CD14-positive monocyte (primary cell): ENCODE measurements around the gene GSX2. TPM values are rescaled to one million over a fixed set of nuclear protein-coding genes. Genes with fewer than 3 reads are reported as not detected.
A peak's percentile ranks its signal among the peaks of the same experiment; 100 is the strongest.

Experiments used
- DNase-seq, 3 donors: peaks; one replicate each; pipeline ENCODE4 v3.0.0-alpha.2; 2011 to 2022
- H2AFZ ChIP-seq: 2 replicates; pipeline ENCODE4 v1.6.0; 2012; ENCODE audit warnings: mild to moderate bottlenecking, low read depth, low read length, inconsistent platforms; ENCODE audit not compliant: insufficient read depth, poor library complexity, severe bottlenecking
- H3K27ac ChIP-seq, 2 donors: 1 replicate in 1 of 2; 2 replicates in 1 of 2; pipeline ENCODE4 v1.5.1; 2012 to 2013; ENCODE audit warnings: low read length in 2 of 2, control low read depth in 1 of 2, inconsistent platforms in 1 of 2, low read depth in 1 of 2, mild to moderate bottlenecking in 1 of 2
- H3K27me3 ChIP-seq, 2 donors: one replicate each; pipeline versions ENCODE4 v1.6.0 to v1.6.1; 2011 to 2013; ENCODE audit warnings: low read length in 2 of 2; ENCODE audit not compliant: control insufficient read depth in 2 of 2, insufficient read depth in 2 of 2
- H3K36me3 ChIP-seq, 2 donors: replicated peaks in 1 of 2; 1 replicate in 1 of 2; 2 replicates in 1 of 2; pipeline versions ENCODE4 v1.5.1 to v1.6.1; 2012 to 2013; ENCODE audit warnings: low read length in 2 of 2, control low read depth in 1 of 2, inconsistent platforms in 1 of 2, mild to moderate bottlenecking in 1 of 2; ENCODE audit not compliant: insufficient read depth in 2 of 2, control insufficient read depth in 1 of 2
- H3K4me1 ChIP-seq, 2 donors: 1 replicate in 1 of 2; 2 replicates in 1 of 2; pipeline versions ENCODE4 v1.5.1 to v1.6.1; 2012 to 2013; ENCODE audit warnings: low read length in 2 of 2, control low read depth in 1 of 2, inconsistent platforms in 1 of 2, mild to moderate bottlenecking in 1 of 2, moderate library complexity in 1 of 2; ENCODE audit not compliant: insufficient read depth in 2 of 2, control insufficient read depth in 1 of 2
- H3K4me2 ChIP-seq: replicated peaks from 2 replicates; pipeline ENCODE3; 2012; ENCODE audit warnings: low read length, moderate library complexity, mild to moderate bottlenecking; ENCODE audit not compliant: poor library complexity, severe bottlenecking; ENCODE audit errors: extremely low read depth
- H3K4me3 ChIP-seq, 3 experiments: fragments of 200-600 bp in 1 of 3; sonication (generic) in 1 of 3; replicated peaks in 1 of 3; 1 replicate in 2 of 3; 2 replicates in 1 of 3; pipeline ENCODE4 v1.5.1; 2011 to 2013; ENCODE audit warnings: low read length in 3 of 3, mild to moderate bottlenecking in 3 of 3, control low read depth in 2 of 3, low read depth in 2 of 3, inconsistent platforms in 1 of 3, moderate library complexity in 1 of 3
- H3K79me2 ChIP-seq: 2 replicates; pipeline ENCODE4 v1.6.0; 2012; ENCODE audit warnings: mild to moderate bottlenecking, control low read depth, inconsistent platforms, low read length, moderate library complexity; ENCODE audit not compliant: insufficient read depth
- H3K9ac ChIP-seq: 2 replicates; pipeline ENCODE4 v1.6.0; 2017; ENCODE audit warnings: low read length, mild to moderate bottlenecking; ENCODE audit not compliant: insufficient read depth, poor library complexity, severe bottlenecking
- H3K9me3 ChIP-seq, 2 donors: replicated peaks in 1 of 2; 1 replicate in 1 of 2; 2 replicates in 1 of 2; pipeline versions ENCODE4 v1.5.1 to v1.6.1; 2012 to 2013; ENCODE audit warnings: low read length in 2 of 2, control low read depth in 1 of 2; ENCODE audit not compliant: control insufficient read depth in 1 of 2, insufficient read depth in 1 of 2
- H4K20me1 ChIP-seq: 2 replicates; pipeline ENCODE4 v1.6.0; 2012; ENCODE audit warnings: mild to moderate bottlenecking, low read length, control low read depth, moderate library complexity; ENCODE audit not compliant: insufficient read depth
- H3K27ac Mint-ChIP-seq, 7 donors: one replicate each; pipeline ENCODE4 v1.8.0; 2020; ENCODE audit warnings: mild to moderate bottlenecking in 7 of 7, mixed read lengths in 7 of 7, moderate library complexity in 6 of 7, inconsistent platforms in 2 of 7
- H3K27me3 Mint-ChIP-seq, 3 donors: one replicate each; pipeline ENCODE4 v1.8.0; 2021 to 2022; ENCODE audit warnings: low read depth in 3 of 3, mild to moderate bottlenecking in 3 of 3, mixed read lengths in 3 of 3, moderate library complexity in 3 of 3, inconsistent platforms in 1 of 3
- H3K36me3 Mint-ChIP-seq, 2 donors: one replicate each; pipeline ENCODE4 v1.8.0; 2020; ENCODE audit warnings: mixed read lengths in 2 of 2, inconsistent platforms in 1 of 2, mild to moderate bottlenecking in 1 of 2
- H3K4me1 Mint-ChIP-seq: one replicate; pipeline ENCODE4 v1.8.0; 2020; ENCODE audit warnings: mild to moderate bottlenecking, mixed read lengths
- H3K4me3 Mint-ChIP-seq, 2 donors: one replicate each; pipeline ENCODE4 v1.8.0; 2020; ENCODE audit warnings: mild to moderate bottlenecking in 2 of 2, mixed read lengths in 2 of 2, moderate library complexity in 1 of 2
- H3K9me3 Mint-ChIP-seq, 7 donors: one replicate each; pipeline ENCODE4 v1.8.0; 2020 to 2022; ENCODE audit warnings: mixed read lengths in 7 of 7, mild to moderate bottlenecking in 6 of 7, moderate library complexity in 6 of 7, inconsistent platforms in 2 of 7
- WGBS: methylation state at CpG from one replicate; pipeline ENCODE4 v1.1.5; 2013; ENCODE audit warnings: missing lambda C conversion rate; ENCODE audit not compliant: insufficient coverage; 5-methylcytosine and 5-hydroxymethylcytosine counted together
- intact Hi-C, 2 donors: fragments of 100-400 bp; cut with micrococcal nuclease; formaldehyde crosslinking; loops; one replicate each; pipeline versions ENCODE4 v1.15.0 to v1.15.1; 2023
- polyA plus RNA-seq, 3 donors: library from polyadenylated mRNA; depleted of rRNA in 1 of 3; unstranded in 2 of 3; stranded (reverse) in 1 of 3; fragments of 300-500 nt in 2 of 3; fragments of >200 nt in 1 of 3; fragmentation: Illumina TruSeq in 2 of 3; gene quantifications; 1 replicate in 2 of 3; 2 replicates in 1 of 3; pipeline ENCODE4 v1.2.3, GENCODE V29; 2012 to 2021
- TF ChIP-seq, protein P1 (sequence below): fragments of 200-600 bp; IDR thresholded peaks from one replicate; pipeline ENCODE4 v1.8.0; 2022; ENCODE audit warnings: antibody characterized with exemption, mild to moderate bottlenecking

Gene GSX2
- polyA plus RNA-seq, 3 donors, result not detected

- Histone ChIP-seq H3K4me2 (no peak overlapping the region), H3K9ac (no peak overlapping the region), H3K27me3 (peaks cover 6 to 29% of the 10 kb centered on the region in 2 donors), H3K4me3 (no peak overlapping the region), H2AFZ (no peak overlapping the region), H3K79me2 (no peaks in the 10 kb centered on the region), H3K36me3 (no peaks in the 10 kb centered on the region), H4K20me1 (no peaks in the 10 kb centered on the region), H3K9me3 (no peaks in the 10 kb centered on the region), H3K27ac (no peak overlapping the region), H3K4me1 (no peaks in the 10 kb centered on the region)
- WGBS, result 86% methylated on average over 2 of the region's 3 CpGs
- no peak overlapping the region for H3K4me3 Mint-ChIP-seq
- no peaks in the 10 kb centered on the region for H3K4me1 Mint-ChIP-seq
- intact Hi-C loops, result no loop called here
- H3K9me3 Mint-ChIP-seq, result peaks cover 0 to 2% (median 0%) of the 10 kb centered on the region in 7 donors
- DNase-seq, result peak in 1 of 3 donors; percentile 24
- TF ChIP-seq, protein P1, sequence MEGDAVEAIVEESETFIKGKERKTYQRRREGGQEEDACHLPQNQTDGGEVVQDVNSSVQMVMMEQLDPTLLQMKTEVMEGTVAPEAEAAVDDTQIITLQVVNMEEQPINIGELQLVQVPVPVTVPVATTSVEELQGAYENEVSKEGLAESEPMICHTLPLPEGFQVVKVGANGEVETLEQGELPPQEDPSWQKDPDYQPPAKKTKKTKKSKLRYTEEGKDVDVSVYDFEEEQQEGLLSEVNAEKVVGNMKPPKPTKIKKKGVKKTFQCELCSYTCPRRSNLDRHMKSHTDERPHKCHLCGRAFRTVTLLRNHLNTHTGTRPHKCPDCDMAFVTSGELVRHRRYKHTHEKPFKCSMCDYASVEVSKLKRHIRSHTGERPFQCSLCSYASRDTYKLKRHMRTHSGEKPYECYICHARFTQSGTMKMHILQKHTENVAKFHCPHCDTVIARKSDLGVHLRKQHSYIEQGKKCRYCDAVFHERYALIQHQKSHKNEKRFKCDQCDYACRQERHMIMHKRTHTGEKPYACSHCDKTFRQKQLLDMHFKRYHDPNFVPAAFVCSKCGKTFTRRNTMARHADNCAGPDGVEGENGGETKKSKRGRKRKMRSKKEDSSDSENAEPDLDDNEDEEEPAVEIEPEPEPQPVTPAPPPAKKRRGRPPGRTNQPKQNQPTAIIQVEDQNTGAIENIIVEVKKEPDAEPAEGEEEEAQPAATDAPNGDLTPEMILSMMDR, result no peak
- H3K36me3 Mint-ChIP-seq, result no peaks in the 10 kb centered on the region
- H3K27me3 Mint-ChIP-seq, result peaks cover 17 to 19% (median 19%) of the 10 kb centered on the region in 3 donors
- H3K27ac Mint-ChIP-seq, result no peak overlapping the region
Observed at GRCh38 chr4:54085284-54085683, 14.7 kb upstream of the GSX2 start.

- intact Hi-C loops, result no loop called here
- TF ChIP-seq, protein P1, result no peak
- H3K4me1 ChIP-seq, result peaks cover 15 to 17% of the 10 kb centered on the region in 2 donors
- H2AFZ ChIP-seq, result no peak overlapping the region
- WGBS, result no CpG with 5 or more reads among the region's 1 CpG
- no peak overlapping the region for H3K27ac ChIP-seq
- H3K4me3 ChIP-seq, result no peak overlapping the region
- H3K9ac ChIP-seq, result no peak overlapping the region
- H3K36me3 Mint-ChIP-seq, result peaks cover 0 to 12% of the 10 kb centered on the region in 2 donors
- no peak for DNase-seq
- no peak overlapping the region for H3K4me2 ChIP-seq
- H3K4me1 Mint-ChIP-seq, result peaks cover 28% of the 10 kb centered on the region
- no peaks in the 10 kb centered on the region for H3K36me3 ChIP-seq
- H3K27ac Mint-ChIP-seq, result no peak overlapping the region
- H3K9me3 ChIP-seq, result peaks cover 0 to 21% of the 10 kb centered on the region in 2 donors
- peaks cover 42 to 75% of the 10 kb centered on the region in 2 donors for H3K27me3 ChIP-seq
- peaks cover 0 to 14% (median 4%) of the 10 kb centered on the region in 7 donors for H3K9me3 Mint-ChIP-seq
- H3K79me2 ChIP-seq, result no peaks in the 10 kb centered on the region
- H4K20me1 ChIP-seq, result no peaks in the 10 kb centered on the region
- no peak overlapping the region for H3K4me3 Mint-ChIP-seq
- H3K27me3 Mint-ChIP-seq, result peaks cover 59 to 64% (median 63%) of the 10 kb centered on the region in 3 donors
Observed at GRCh38 chr4:54089875-54090274, 10.1 kb upstream of the GSX2 start.
